Neural crest cell (in vitro differentiated cells): ENCODE results near the gene ATF2. TPM values are rescaled to one million over a fixed set of nuclear protein-coding genes. Genes with fewer than 3 reads are reported as not detected.

Experiments used
- DNase-seq: peaks from one replicate; pipeline ENCODE4 v3.0.0; 2021; ENCODE audit warnings: low read depth, mixed read lengths, low spot score
- H3K27ac Mint-ChIP-seq: one replicate; pipeline ENCODE4 v1.8.0; 2021; ENCODE audit warnings: mild to moderate bottlenecking, mixed read lengths; ENCODE audit not compliant: unreplicated experiment
- H3K27me3 Mint-ChIP-seq: 2 replicates; pipeline ENCODE4 v1.8.0; 2021; ENCODE audit warnings: low read depth, mild to moderate bottlenecking, mixed read lengths
- H3K36me3 Mint-ChIP-seq: 2 replicates; pipeline ENCODE4 v1.8.0; 2021; ENCODE audit warnings: low read depth, mild to moderate bottlenecking, mixed read lengths
- H3K4me1 Mint-ChIP-seq: 2 replicates; pipeline ENCODE4 v1.8.0; 2021; ENCODE audit warnings: mixed read lengths
- H3K4me3 Mint-ChIP-seq: one replicate; pipeline ENCODE4 v1.8.0; 2021; ENCODE audit warnings: mild to moderate bottlenecking, mixed read lengths
- H3K9me3 Mint-ChIP-seq: 2 replicates; pipeline ENCODE4 v1.8.0; 2021; ENCODE audit warnings: mixed read lengths
- CTCF ChIP-seq: fragments of 200-600 bp; sonication (generic); conservative IDR thresholded peaks from 2 replicates; pipeline ENCODE4 v1.5.0; 2021; ENCODE audit warnings: antibody characterized with exemption, mild to moderate bottlenecking
- total RNA-seq: library from RNA; stranded (reverse); gene quantifications from 2 replicates; pipeline ENCODE4 v1.2.1, GENCODE V29; 2021

The ATF2 gene
- total RNA-seq, 1 donor from 2014 or later, result 78.8 TPM

- no peak for DNase-seq
- Mint-ChIP-seq H3K4me3 (no peak overlapping the region), H3K4me1 (no peaks in the 10 kb centered on the region), H3K27ac (no peak overlapping the region), H3K27me3 (no peaks in the 10 kb centered on the region), H3K9me3 (no peaks in the 10 kb centered on the region), H3K36me3 (peaks cover 16% of the 10 kb centered on the region)
- no peak for TF ChIP-seq CTCF
These were observed 27.7 kb downstream of the ATF2 start for GRCh38 chr2:175140332-175140731.

- no peaks in the 10 kb centered on the region for H3K4me1 Mint-ChIP-seq
- no peaks in the 10 kb centered on the region for H3K9me3 Mint-ChIP-seq
- no peaks in the 10 kb centered on the region for H3K27me3 Mint-ChIP-seq
- no peak overlapping the region for H3K4me3 Mint-ChIP-seq
- H3K27ac Mint-ChIP-seq, result no peak overlapping the region
- TF ChIP-seq CTCF, result no peak
- H3K36me3 Mint-ChIP-seq, result peaks cover 18% of the 10 kb centered on the region
- no peak for DNase-seq
These were observed 30.2 kb downstream of the ATF2 start for GRCh38 chr2:175137793-175138192.

GRCh38 chr2:175136334-175137215 is 31.4 kb downstream of the ATF2 start:
- H3K4me1 Mint-ChIP-seq, result no peaks in the 10 kb centered on the region
- peaks cover 14% of the 10 kb centered on the region for H3K36me3 Mint-ChIP-seq
- DNase-seq, result no peak
- no peaks in the 10 kb centered on the region for H3K9me3 Mint-ChIP-seq
- no peaks in the 10 kb centered on the region for H3K27me3 Mint-ChIP-seq
- no peak for TF ChIP-seq CTCF
- no peak overlapping the region for H3K27ac Mint-ChIP-seq
- no peak overlapping the region for H3K4me3 Mint-ChIP-seq

GRCh38 chr2:175135862-175136261 is 32.1 kb downstream of the ATF2 start:
- no peak for TF ChIP-seq CTCF
- DNase-seq, result no peak
- Mint-ChIP-seq H3K4me1 (peaks cover 4% of the 10 kb centered on the region), H3K27me3 (no peaks in the 10 kb centered on the region), H3K4me3 (no peak overlapping the region), H3K36me3 (peaks cover 17% of the 10 kb centered on the region), H3K9me3 (no peaks in the 10 kb centered on the region), H3K27ac (no peak overlapping the region)

GRCh38 chr2:175135177-175135576 is 32.8 kb downstream of the ATF2 start:
- no peak for TF ChIP-seq CTCF
- Mint-ChIP-seq H3K36me3 (peaks cover 17% of the 10 kb centered on the region), H3K4me3 (no peak overlapping the region), H3K4me1 (peaks cover 4% of the 10 kb centered on the region), H3K27me3 (no peaks in the 10 kb centered on the region), H3K27ac (no peak overlapping the region), H3K9me3 (no peaks in the 10 kb centered on the region)
- DNase-seq, result no peak
